MM.1S (cell line): ENCODE measurements around the gene LRRN4.

Experiments used
- EZH2 ChIP-seq: fragments of 300-600 bp; sonication (generic); optimal IDR thresholded peaks from 2 replicates; pipeline ENCODE3; 2017; ENCODE audit warnings: low read depth, mild to moderate bottlenecking, antibody characterized with exemption, low read length, mixed read lengths
- EZH2phosphoT487 ChIP-seq: fragments of 300-600 bp; sonication (generic); IDR thresholded peaks from 2 replicates; pipeline ENCODE4 v1.6.1; 2018; ENCODE audit warnings: antibody characterized with exemption, low read length
- TF ChIP-seq, protein P1 (sequence below): fragments of 300-600 bp; sonication (generic); IDR thresholded peaks from 2 replicates; pipeline ENCODE4 v1.5.1; 2016; ENCODE audit warnings: antibody characterized with exemption, low read length, mixed read lengths

DNA sequence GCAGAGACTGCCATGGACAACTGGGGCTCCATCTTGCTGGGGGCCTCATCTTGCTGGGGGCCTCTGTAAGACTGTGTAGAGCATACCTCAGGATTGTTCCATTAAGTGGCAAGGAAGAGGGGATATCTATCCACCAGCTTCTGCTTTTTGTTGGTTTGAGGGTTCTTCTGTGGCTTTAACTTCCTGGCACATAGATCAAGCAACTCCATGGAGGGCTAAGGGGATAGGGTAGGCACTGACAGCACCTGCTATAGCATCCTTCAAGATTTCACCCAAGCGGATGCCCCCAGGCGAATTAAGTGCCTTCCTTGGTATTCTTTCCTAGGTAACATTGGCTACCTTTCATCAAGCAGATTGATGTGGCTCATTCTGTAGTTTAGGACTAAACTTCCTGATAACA is 3.8 kb upstream of the LRRN4 start:
- TF ChIP-seq, protein P1, sequence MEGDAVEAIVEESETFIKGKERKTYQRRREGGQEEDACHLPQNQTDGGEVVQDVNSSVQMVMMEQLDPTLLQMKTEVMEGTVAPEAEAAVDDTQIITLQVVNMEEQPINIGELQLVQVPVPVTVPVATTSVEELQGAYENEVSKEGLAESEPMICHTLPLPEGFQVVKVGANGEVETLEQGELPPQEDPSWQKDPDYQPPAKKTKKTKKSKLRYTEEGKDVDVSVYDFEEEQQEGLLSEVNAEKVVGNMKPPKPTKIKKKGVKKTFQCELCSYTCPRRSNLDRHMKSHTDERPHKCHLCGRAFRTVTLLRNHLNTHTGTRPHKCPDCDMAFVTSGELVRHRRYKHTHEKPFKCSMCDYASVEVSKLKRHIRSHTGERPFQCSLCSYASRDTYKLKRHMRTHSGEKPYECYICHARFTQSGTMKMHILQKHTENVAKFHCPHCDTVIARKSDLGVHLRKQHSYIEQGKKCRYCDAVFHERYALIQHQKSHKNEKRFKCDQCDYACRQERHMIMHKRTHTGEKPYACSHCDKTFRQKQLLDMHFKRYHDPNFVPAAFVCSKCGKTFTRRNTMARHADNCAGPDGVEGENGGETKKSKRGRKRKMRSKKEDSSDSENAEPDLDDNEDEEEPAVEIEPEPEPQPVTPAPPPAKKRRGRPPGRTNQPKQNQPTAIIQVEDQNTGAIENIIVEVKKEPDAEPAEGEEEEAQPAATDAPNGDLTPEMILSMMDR, result no peak
- no peak for TF ChIP-seq EZH2
- TF ChIP-seq EZH2phosphoT487, result no peak
